ENCODE results near the gene SIRPB2.

Gene SIRPB2

DNA sequence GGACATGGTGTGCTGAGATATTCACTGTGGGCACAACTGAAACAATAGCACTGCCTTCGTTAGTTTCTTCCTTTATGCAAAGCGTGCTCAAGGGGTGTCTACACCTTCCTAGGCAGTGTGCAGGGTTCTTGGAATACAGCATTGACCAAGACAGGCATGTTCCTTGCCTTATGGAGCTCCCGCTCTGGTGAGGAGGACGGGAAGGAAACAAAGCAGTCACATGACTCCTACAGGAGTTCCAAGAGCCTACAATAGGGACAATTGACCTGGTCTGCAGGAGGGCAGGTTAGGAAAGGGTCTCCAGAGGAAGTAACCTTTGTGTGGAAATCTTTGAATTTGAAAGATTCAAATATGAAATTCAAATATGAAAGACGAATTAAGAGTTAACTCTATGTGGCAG is 25.8 kb upstream of the SIRPB2 start:
- no peak for TF ChIP-seq CTCF (IDR thresholded peaks at IDR 0.05; ENCODE audit: low read depth, low read length)
- no peak for DNase-seq (ENCODE audit: low read depth in 2 of 2)
- no peak overlapping the region for H3K4me3 ChIP-seq (replicated peaks in 1 of 2; ENCODE audit: low read depth in 2 of 2, low read length in 2 of 2)

GRCh38 chr20:1513801-1514200 is 22.6 kb upstream of the SIRPB2 start:
- no peak for DNase-seq (ENCODE audit: low read depth in 2 of 2)
- TF ChIP-seq CTCF (IDR thresholded peaks at IDR 0.05; ENCODE audit: low read depth, low read length) = no peak
- no peak overlapping the region for H3K4me3 ChIP-seq (replicated peaks in 1 of 2; ENCODE audit: low read depth in 2 of 2, low read length in 2 of 2)

DNA sequence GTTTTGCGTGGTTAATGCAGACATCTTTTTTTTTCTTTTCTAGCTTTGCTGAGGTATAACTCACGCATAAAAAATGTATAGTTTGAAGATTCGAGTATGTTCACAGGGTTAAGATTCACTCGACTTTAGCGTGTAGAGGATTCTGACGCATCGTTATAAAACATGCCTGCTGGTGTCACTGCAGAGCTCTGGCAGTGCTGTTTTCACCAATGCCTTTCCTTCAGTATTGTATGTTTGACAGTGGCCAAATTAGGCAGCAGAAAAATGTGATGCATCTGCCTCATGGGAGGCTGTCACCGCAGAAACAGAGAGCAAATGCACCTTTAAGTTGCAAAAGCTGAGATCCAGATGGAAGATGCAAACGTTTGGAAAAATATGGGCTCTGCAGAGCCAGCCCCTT is 18.0 kb upstream of the SIRPB2 start:
- H3K4me3 ChIP-seq (replicated peaks in 1 of 2; ENCODE audit: low read depth in 2 of 2, low read length in 2 of 2) = no peak overlapping the region
- TF ChIP-seq CTCF (IDR thresholded peaks at IDR 0.05; ENCODE audit: low read depth, low read length) = peak; percentile 44
- peak; percentile 24 to 56 for DNase-seq (ENCODE audit: low read depth in 2 of 2)

GRCh38 chr20:1508574-1508973 is 17.4 kb upstream of the SIRPB2 start:
- no peak for DNase-seq (ENCODE audit: low read depth in 2 of 2)
- H3K4me3 ChIP-seq (replicated peaks in 1 of 2; ENCODE audit: low read depth in 2 of 2, low read length in 2 of 2) = no peak overlapping the region
- TF ChIP-seq CTCF (IDR thresholded peaks at IDR 0.05; ENCODE audit: low read depth, low read length) = no peak

DNA sequence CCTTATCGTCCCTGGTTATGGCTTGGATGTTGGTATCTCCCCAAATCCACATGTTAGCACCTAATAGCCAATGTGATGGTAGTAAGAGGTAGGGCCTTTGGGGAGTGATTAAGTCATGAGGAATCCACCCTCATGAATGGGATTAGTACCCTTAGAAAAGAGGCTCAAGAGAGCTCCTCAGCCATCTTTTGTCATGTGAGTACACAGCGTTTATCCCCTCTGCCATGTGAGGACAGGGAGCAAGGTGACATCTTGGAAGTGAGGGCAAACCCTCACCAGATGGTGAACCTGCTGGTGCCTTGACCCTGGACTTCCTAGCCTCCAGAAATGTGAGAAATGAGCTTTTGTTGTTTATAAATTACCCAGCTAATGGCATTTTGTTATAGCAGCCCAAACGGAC is 16.1 kb upstream of the SIRPB2 start:
- TF ChIP-seq CTCF (IDR thresholded peaks at IDR 0.05; ENCODE audit: low read depth, low read length) = no peak
- no peak for DNase-seq (ENCODE audit: low read depth in 2 of 2)
- H3K4me3 ChIP-seq (replicated peaks in 1 of 2; ENCODE audit: low read depth in 2 of 2, low read length in 2 of 2) = no peak overlapping the region

- no peak overlapping the region for H3K4me3 ChIP-seq (replicated peaks in 1 of 2; ENCODE audit: low read depth in 2 of 2, low read length in 2 of 2)
- TF ChIP-seq CTCF (IDR thresholded peaks at IDR 0.05; ENCODE audit: low read depth, low read length) = no peak
- peak in 1 of 2 donors; percentile 8 for DNase-seq (ENCODE audit: low read depth in 2 of 2)
These were observed 14.7 kb upstream of the SIRPB2 start for GRCh38 chr20:1505871-1506270.

- DNase-seq (ENCODE audit: low read depth in 2 of 2) = peak in 1 of 2 donors; percentile 25
- no peak overlapping the region for H3K4me3 ChIP-seq (replicated peaks in 1 of 2; ENCODE audit: low read depth in 2 of 2, low read length in 2 of 2)
- no peak for TF ChIP-seq CTCF (IDR thresholded peaks at IDR 0.05; ENCODE audit: low read depth, low read length)
These were observed 14.1 kb upstream of the SIRPB2 start for GRCh38 chr20:1505361-1505760.
